Endodermal cell (in vitro differentiated cells): ENCODE data around the gene DNAH12. TPM values are rescaled to one million over a fixed set of nuclear protein-coding genes. Genes with fewer than 3 reads are reported as not detected.

Source experiments
- DNase-seq: peaks from one replicate; pipeline ENCODE4 v3.0.0-alpha.2; 2017
- H3K27ac ChIP-seq: 2 replicates; pipeline ENCODE4 v1.5.1; 2013; ENCODE audit warnings: mild to moderate bottlenecking, low read depth, low read length, moderate library complexity
- H3K27me3 ChIP-seq: 2 replicates; pipeline ENCODE4 v1.6.1; 2013; ENCODE audit warnings: mild to moderate bottlenecking, low read length, moderate library complexity; ENCODE audit not compliant: insufficient read depth, control insufficient read depth, poor library complexity, severe bottlenecking
- H3K36me3 ChIP-seq: 2 replicates; pipeline ENCODE4 v1.7.0; 2013; ENCODE audit warnings: mild to moderate bottlenecking, low read length, moderate library complexity; ENCODE audit not compliant: control insufficient read depth, insufficient read depth
- H3K4me1 ChIP-seq: one replicate; pipeline ENCODE4 v1.7.0; 2013; ENCODE audit warnings: low read length; ENCODE audit not compliant: control insufficient read depth, insufficient read depth
- H3K4me3 ChIP-seq: 2 replicates; pipeline ENCODE4 v1.5.1; 2013; ENCODE audit warnings: mild to moderate bottlenecking, low read length, moderate library complexity
- H3K9ac ChIP-seq: 2 replicates; pipeline ENCODE4 v1.6.1; 2013; ENCODE audit warnings: mild to moderate bottlenecking, low read length, moderate library complexity; ENCODE audit not compliant: poor library complexity, severe bottlenecking; ENCODE audit errors: extremely low read depth
- H3K9me3 ChIP-seq: 2 replicates; pipeline ENCODE4 v1.6.1; 2013; ENCODE audit warnings: mild to moderate bottlenecking, low read length, moderate library complexity; ENCODE audit not compliant: control insufficient read depth
- H3K27ac Mint-ChIP-seq: 2 replicates; pipeline ENCODE4 v1.8.0; 2020; ENCODE audit warnings: mixed read lengths
- H3K27me3 Mint-ChIP-seq: 2 replicates; pipeline ENCODE4 v1.8.0; 2021; ENCODE audit warnings: mild to moderate bottlenecking, mixed read lengths; ENCODE audit not compliant: insufficient read depth
- H3K36me3 Mint-ChIP-seq: 2 replicates; pipeline ENCODE4 v1.8.0; 2020; ENCODE audit warnings: low read depth, mixed read lengths
- H3K4me1 Mint-ChIP-seq: 2 replicates; pipeline ENCODE4 v1.8.0; 2020; ENCODE audit warnings: mixed read lengths
- H3K4me3 Mint-ChIP-seq: 2 replicates; pipeline ENCODE4 v1.8.0; 2020; ENCODE audit warnings: mild to moderate bottlenecking, moderate library complexity, mixed read lengths
- H3K9me3 Mint-ChIP-seq: 2 replicates; pipeline ENCODE4 v1.8.0; 2020; ENCODE audit warnings: mild to moderate bottlenecking, mixed read lengths
- WGBS, 2 experiments: methylation state at CpG; one replicate each; pipeline versions ENCODE4 v1.1.5 to v1.1.7; 2013; ENCODE audit warnings: missing lambda C conversion rate in 2 of 2, mixed read lengths in 1 of 2; ENCODE audit not compliant: insufficient coverage in 1 of 2, insufficient read length in 1 of 2; 5-methylcytosine and 5-hydroxymethylcytosine counted together
- total RNA-seq, 2 donors: library from RNA; stranded (reverse); fragmentation: NEBNext Ultra II Directional in 1 of 2; extraction: Animal tissue kit (Norgen Biotek cat#: 25700) in 1 of 2; gene quantifications; 2 replicates in 1 of 2; 3 replicates in 1 of 2; pipeline ENCODE4 v1.2.1, GENCODE V29; 2021
- TF ChIP-seq, protein P1 (sequence below): fragments of 200-600 bp; sonication (generic); conservative IDR thresholded peaks from 2 replicates; pipeline ENCODE4 v1.5.0; 2021; ENCODE audit warnings: antibody characterized with exemption, mild to moderate bottlenecking

The DNAH12 gene
- total RNA-seq, 2 donors from 2014 or later, result 0.77 to 2.2 TPM

DNA sequence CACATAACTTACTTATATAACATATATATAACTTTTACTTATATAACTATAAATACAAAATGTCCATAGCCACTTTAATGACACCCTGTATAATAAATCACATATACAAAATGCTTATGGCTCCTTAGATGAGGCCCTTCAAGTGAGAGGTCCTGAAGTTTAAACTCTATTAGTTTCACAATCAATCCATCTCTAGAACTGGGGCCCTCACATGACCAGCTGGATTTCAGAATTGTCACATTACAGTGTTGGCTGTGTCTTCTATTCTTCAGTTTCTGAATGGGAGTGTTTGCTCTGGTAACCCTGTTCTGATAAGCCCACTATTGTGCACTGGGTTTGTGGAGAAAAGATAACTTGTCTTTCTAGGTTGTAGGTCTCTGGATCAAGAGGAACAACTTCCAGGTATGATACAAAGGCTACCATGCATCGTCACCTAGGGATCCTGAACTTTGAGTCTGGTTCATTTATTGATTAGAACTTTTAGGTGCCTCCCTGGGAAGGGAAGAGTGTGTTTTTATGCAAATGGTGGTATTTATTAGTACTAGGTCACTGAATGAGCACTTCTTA is 107.9 kb downstream of the DNAH12 start:
- Mint-ChIP-seq H3K4me3 (no peak overlapping the region), H3K9me3 (no peaks in the 10 kb centered on the region), H3K4me1 (peaks cover 3% of the 10 kb centered on the region), H3K36me3 (no peaks in the 10 kb centered on the region), H3K27ac (no peak overlapping the region), H3K27me3 (peaks cover 3% of the 10 kb centered on the region)
- peaks cover 8% of the 10 kb centered on the region for H3K9me3 ChIP-seq
- H3K36me3 ChIP-seq, result no peaks in the 10 kb centered on the region
- H3K27me3 ChIP-seq, result no peaks in the 10 kb centered on the region
- H3K9ac ChIP-seq, result no peak overlapping the region
- WGBS, 2 experiments, result 89 to 100% methylated on average over 1 of the region's 1 CpG
- TF ChIP-seq, protein P1, sequence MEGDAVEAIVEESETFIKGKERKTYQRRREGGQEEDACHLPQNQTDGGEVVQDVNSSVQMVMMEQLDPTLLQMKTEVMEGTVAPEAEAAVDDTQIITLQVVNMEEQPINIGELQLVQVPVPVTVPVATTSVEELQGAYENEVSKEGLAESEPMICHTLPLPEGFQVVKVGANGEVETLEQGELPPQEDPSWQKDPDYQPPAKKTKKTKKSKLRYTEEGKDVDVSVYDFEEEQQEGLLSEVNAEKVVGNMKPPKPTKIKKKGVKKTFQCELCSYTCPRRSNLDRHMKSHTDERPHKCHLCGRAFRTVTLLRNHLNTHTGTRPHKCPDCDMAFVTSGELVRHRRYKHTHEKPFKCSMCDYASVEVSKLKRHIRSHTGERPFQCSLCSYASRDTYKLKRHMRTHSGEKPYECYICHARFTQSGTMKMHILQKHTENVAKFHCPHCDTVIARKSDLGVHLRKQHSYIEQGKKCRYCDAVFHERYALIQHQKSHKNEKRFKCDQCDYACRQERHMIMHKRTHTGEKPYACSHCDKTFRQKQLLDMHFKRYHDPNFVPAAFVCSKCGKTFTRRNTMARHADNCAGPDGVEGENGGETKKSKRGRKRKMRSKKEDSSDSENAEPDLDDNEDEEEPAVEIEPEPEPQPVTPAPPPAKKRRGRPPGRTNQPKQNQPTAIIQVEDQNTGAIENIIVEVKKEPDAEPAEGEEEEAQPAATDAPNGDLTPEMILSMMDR, result no peak
- H3K27ac ChIP-seq, result no peak overlapping the region
- no peaks in the 10 kb centered on the region for H3K4me1 ChIP-seq
- H3K4me3 ChIP-seq, result no peak overlapping the region
- DNase-seq, result no peak

DNA sequence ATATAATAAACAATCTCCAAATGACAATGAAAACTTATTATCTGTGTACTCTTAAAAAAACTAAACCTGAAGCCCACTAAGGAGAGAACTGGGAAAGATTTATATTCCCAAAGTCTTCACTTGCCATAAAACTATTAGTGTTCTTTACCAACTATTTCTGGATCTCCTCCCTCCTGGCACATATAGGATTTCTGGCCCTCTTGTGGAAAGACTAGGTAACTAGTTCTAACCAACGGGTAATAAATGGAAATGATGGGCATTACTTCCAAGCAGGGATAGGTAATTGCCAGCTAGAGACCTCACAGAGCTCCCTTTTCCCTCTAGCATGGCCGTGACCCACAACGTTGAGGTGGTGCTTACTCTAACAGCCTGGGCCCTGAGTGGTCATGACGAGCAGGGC is 110.1 kb downstream of the DNAH12 start:
- TF ChIP-seq, protein P1, result peak; percentile 78
- Mint-ChIP-seq H3K4me1 (peaks cover 3% of the 10 kb centered on the region), H3K27ac (no peak overlapping the region), H3K9me3 (no peaks in the 10 kb centered on the region), H3K27me3 (no peaks in the 10 kb centered on the region), H3K4me3 (no peak overlapping the region), H3K36me3 (no peaks in the 10 kb centered on the region)
- Histone ChIP-seq H3K9me3 (no peaks in the 10 kb centered on the region), H3K27ac (no peak overlapping the region), H3K27me3 (no peaks in the 10 kb centered on the region), H3K36me3 (no peaks in the 10 kb centered on the region), H3K9ac (no peak overlapping the region), H3K4me1 (no peaks in the 10 kb centered on the region), H3K4me3 (no peak overlapping the region)
- WGBS, 2 experiments, result 0 to 20% methylated on average over 1 to 3 of the region's 4 CpGs
- DNase-seq, result no peak

DNA sequence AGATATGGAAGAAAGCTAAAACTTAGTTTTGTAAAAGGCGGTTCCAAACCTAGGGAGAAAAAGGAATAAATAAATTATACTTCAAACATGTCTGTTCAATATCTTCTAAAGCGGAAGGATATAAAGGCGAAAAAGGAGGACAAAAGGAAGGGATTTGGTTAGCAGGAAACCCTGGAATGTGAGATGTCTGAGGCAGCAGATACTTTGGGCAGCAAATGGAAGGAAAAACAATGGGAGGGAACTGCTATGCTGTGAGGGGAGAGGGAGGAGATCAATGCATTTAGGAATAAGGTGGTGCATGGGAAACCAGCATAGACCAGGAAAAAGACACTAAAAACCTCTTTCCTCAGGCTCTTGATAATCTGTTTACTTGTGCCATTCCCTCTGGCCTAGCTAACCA is 120.8 kb downstream of the DNAH12 start:
- H3K4me3 ChIP-seq, result no peak overlapping the region
- no peak overlapping the region for H3K9ac ChIP-seq
- Mint-ChIP-seq H3K9me3 (no peaks in the 10 kb centered on the region), H3K27me3 (no peaks in the 10 kb centered on the region), H3K4me3 (no peak overlapping the region), H3K27ac (no peak overlapping the region), H3K36me3 (no peaks in the 10 kb centered on the region), H3K4me1 (peaks cover 5% of the 10 kb centered on the region)
- peak; percentile 49 for DNase-seq
- no peaks in the 10 kb centered on the region for H3K4me1 ChIP-seq
- no peaks in the 10 kb centered on the region for H3K9me3 ChIP-seq
- H3K27ac ChIP-seq, result no peak overlapping the region
- H3K27me3 ChIP-seq, result no peaks in the 10 kb centered on the region
- H3K36me3 ChIP-seq, result no peaks in the 10 kb centered on the region
- TF ChIP-seq, protein P1, result no peak
- WGBS, 2 experiments, result 90 to 93% methylated on average over 2 of the region's 3 CpGs
